Stimulated activated CD4-positive, alpha-beta T cell treated with anti-CD3 and anti-CD28 coated beads, TNF-alpha, amount 100 ng/mL, for 48 hours (primary cell): ENCODE measurements around the gene FOXR1.

Source experiments
- DNase-seq, 3 donors: peaks; one replicate each; pipeline ENCODE4 v3.0.0-alpha.2; 2020; ENCODE audit warnings: low read depth in 3 of 3

Gene FOXR1

DNA sequence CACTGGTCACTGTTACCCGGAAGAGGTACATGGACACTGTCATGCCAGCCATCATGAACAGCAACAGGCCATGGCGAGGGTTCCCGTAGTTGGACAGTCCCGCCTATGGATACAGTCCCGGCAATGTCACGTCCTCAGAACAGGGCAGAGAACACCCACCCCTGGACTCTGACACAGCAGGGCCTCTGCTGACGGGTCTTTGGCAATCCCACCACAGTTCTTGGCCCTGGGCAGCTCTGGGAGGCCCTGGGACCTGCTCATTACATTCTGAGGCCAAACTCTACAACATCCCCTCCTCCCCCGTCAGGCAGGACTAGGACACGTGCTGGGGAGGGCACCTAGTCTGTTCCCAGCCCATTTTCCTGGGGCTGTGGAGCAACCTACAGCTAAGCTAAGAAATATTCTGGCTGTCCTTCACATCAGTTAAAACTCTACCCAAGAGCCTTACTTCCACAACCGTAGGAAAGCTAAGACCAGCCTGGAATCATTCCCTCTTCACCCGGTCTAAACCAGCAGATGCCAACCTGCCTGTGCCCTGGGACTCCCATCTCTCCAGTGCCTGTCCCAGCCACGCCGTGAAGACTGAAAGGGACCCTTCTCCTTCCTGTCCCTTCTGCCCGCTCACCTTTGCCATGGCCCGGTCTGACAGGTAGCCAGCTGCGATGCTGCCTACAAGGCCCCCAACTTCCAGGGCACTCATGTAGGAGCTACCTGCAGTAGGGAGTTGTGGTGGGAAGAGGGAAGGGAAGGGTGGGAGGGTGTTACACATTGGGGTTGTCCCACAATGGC, 54.6 kb downstream of the FOXR1 start:
- DNase-seq: no peak

DNA sequence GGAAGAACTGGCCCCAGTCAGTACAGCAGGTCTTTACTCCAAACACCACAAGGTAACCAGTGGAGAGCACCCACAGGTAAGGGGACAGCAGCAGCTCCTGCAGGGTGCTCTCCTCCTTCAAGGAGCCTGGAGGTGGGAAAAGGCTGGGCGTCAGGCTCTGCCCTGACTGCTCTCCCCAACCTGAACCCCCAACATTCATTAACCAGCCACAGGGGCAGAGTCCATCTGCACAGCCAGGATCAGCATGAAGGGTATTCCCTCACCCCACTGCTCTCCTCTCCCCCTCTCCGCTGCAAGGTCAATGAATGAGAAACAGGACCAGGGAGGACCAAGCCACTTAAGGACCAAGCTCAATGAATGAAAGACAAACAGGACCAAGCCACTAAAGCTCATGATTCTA, 55.4 kb downstream of the FOXR1 start:
- DNase-seq: no peak

DNA sequence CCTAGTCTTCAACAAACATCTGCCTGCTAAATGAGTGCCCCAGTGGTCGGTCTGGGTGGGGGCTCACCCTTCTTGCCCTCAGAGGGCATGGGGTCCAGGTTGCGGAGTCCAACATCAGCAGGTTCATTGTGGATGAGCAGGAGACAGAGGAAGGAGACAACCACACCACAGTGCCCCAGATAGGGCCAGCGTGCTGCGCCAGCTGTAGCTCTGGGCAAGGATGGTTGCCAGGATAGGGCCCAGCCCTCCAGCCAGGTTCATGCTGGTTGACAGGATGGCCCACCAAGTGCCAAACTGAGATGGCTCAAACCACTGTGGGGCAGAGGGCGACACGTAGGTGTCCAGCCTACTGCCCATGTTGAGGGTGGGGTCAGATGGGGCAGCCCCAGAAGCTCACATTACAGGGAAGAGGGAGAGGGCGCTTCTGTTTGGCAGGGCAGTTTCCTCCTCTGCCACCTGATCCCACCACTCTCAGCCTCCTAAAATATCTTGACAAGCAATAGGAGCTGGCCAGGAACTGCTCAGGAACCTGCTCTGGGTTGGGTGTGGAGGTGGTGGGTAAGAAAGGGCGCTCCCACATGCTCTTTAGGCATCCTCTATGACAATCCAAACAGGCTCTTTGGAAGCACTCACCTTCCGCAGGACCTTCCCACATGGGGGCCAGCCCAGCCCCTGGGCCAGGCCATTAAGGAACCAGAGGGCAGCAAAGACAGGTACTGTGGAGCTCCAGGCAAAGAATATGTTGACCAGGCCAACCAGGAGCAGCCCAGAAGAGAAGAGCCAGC, 56.2 kb downstream of the FOXR1 start:
- no peak for DNase-seq

DNA sequence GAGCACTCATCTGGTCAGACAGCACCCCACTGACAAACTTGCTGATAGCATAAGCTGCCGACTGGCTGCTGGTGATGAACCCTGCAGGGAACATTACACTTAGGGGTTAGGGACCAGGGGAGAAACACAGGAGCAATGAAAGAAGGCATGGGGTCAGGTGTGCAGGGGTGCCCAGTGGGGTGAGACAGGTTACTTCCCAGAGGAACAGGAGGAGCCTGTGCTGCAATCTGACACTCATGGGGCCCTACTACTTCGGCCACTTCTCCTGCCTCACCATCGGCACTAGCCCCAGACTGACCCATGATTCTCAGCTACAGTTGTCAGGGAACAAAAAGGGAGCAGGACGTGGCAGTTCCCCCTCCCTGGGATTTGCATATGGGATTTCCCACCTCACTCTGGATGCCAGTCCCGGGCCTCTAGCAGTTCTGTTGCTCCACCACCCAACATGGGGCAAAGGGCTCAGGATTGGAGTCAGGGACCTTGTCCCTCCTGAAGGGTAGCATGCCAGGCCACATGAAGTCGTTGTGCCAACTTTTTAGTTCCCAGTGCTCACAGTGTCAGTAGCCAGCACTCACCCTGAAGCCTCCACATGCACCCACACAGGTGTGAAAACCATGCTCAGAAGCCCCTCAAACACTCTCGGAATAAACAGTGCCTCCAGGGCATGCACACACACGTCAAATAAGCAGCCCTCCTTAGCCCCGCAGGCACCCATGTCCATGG, 56.9 kb downstream of the FOXR1 start:
- no peak for DNase-seq

DNA sequence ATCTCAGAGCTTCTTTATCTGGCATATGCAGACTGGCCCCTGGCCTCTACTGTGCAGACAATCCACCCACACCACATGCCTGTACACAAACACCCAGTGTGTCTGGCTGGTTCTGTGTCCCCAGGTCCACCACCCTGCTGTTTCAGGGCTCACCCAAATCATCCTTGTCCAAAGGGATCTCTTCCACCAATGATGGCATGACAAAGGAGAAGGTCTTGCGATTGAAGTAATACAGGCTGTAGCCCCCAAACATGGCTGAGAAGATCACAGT, 57.4 kb downstream of the FOXR1 start:
- no peak for DNase-seq

DNA sequence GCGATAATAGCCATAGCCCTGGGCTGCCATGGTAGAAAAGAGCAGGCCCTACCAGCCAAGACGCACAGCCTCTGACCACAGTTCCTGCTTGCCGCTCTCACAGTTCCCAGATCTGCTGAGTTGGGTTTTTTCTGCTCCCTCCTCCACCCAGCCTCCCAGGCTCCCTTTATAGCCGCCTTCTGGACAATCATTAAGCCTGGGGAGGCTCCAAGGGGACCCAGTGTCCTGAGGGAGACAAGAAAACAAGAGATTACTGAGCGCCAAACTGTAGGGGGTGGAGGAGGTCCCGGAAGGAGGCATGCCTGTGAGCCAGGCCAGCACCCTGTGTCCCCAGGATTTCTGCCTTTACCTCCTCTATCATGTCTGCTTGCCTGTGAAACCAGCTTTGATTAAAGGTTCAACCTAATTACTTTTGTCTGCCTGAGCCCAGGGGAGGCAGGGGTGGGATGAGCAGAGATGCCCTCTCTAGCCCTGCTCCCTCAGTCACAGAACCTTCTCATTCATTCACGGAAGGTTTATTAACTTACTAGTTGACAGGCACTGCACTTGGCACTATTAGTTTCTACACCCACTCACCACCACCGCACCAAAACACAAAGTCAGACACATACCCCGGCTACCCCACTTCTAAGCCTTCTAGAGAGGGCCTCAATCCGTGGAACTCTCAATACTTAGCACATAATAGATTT, 57.9 kb downstream of the FOXR1 start:
- DNase-seq: peak in 2 of 3 donors; percentile 26 to 27

DNA sequence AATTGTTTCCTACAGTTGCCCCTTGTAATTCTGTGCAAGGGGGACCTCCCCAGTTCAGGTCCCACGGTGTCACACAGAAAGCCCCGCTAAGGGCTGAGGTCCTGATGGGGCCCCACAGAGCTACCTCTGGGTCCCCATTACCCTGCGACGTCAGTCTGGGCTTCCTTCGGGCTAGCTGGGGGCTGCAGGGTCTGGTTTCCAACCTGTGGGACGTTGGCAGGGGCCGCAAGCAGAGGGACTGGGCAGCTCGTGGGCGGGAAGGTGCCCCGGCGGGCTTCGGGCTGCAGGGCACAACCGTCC, 58.4 kb downstream of the FOXR1 start:
- DNase-seq: no peak

DNA sequence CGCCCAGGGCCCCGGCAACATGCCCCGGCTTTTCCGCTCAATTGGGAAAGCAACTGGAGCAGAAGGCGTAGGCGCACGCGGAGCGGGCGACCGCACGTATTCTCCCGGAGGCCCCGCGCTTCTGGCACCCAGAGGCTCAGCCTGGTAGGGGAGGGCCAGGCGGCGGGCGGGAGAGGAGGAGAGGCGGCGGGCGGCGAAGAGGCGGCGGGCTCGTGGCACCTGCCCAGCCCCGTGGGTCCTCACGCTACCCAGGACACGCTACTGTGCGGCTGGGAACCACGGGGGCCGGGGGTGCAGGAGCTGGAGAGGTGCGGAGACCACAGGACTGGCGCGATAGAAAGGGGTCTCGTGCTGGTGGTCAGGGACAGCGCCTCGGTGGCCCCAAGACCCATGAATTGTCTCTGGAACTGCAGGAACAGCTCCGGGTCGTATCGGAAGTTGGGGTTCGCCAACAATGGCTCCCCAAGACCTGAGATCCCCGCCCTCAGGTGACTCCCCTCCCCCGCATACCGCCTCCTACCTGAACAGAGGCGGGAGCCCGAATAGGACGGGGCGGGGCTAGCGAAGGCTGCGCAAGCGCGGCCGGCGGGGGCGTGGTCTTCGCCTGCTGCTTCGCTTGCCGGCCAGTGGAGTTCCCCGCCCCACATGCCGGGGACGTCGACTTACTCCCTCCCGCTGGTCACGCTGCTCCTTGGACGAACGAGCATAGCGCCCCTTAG, 58.9 kb downstream of the FOXR1 start, which contains the start of gene SLC37A4:
SLC37A4 (minus strand) TSS at position 549 of the 719 bp plus-strand sequence.
- peak; percentile 93 to 98 (median 97) for DNase-seq
